ENCODE results near the gene GPALPP1. TPM values are rescaled to one million over a fixed set of nuclear protein-coding genes. Genes with fewer than 3 reads are reported as not detected.

The GPALPP1 gene
- total RNA-seq, 2 donors from 2014 or later, result 25.8 to 36.4 TPM

DNA sequence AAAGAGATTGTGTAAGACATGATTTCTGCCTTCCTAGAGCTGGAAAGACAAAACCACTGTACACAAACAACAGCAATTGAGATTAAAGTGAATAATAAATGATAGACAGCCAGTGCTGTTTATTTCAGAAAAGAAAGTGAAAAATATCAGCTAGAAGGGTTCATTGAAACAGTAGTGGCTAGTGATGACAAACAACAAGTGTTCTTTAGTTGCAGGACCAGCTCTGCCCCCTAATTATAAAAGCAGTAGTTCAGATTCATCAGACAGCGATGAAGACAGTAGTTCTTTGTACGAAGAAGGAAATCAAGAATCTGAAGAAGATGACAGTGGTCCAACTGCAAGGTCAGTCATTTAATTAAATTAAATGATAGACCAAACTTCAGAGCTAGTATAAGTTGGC is 14.8 kb downstream of the GPALPP1 start:
- WGBS, 2 experiments (ENCODE audit: insufficient coverage in 1 of 2, insufficient read length in 1 of 2), result 94 to 100% methylated on average over 2 of the region's 2 CpGs
- no peak overlapping the region for H3K27ac Mint-ChIP-seq

DNA sequence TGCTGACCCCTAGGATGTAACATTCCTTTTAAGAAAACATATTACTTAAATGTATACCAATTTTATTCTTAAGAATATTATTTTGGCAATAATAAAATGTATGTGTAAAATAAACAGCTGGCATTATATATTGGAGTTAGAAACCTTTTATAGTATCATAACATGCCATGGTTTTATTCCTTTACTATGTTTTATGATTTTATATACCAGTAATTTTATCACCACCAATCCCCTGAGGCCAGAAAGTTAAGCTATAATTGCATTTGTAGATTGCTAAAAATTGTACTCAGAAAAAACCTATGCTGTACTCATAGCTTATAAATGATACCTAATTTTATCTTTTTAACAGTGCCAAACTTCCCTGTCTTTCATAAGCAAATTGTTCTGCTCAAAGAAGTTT is 17.9 kb downstream of the GPALPP1 start:
- no peaks in the 10 kb centered on the region for H3K9me3 ChIP-seq (ENCODE audit: control insufficient read depth, low read length)
- H3K4me1 ChIP-seq (ENCODE audit: control insufficient read depth, insufficient read depth, low read length), result no peaks in the 10 kb centered on the region
- H3K9ac ChIP-seq (ENCODE audit: extremely low read depth, low read length, poor library complexity, severe bottlenecking), result no peak overlapping the region
- no peak overlapping the region for H3K4me3 Mint-ChIP-seq
- peaks cover 69% of the 10 kb centered on the region for H3K36me3 ChIP-seq (ENCODE audit: control insufficient read depth, insufficient read depth, low read length)
- no peak overlapping the region for H3K27ac ChIP-seq (ENCODE audit: low read depth, low read length)
- no peak overlapping the region for H3K27ac Mint-ChIP-seq
- no peak overlapping the region for H3K4me3 ChIP-seq (ENCODE audit: low read length)
- H3K27me3 Mint-ChIP-seq (ENCODE audit: insufficient read depth), result no peaks in the 10 kb centered on the region
- TF ChIP-seq, protein P1, sequence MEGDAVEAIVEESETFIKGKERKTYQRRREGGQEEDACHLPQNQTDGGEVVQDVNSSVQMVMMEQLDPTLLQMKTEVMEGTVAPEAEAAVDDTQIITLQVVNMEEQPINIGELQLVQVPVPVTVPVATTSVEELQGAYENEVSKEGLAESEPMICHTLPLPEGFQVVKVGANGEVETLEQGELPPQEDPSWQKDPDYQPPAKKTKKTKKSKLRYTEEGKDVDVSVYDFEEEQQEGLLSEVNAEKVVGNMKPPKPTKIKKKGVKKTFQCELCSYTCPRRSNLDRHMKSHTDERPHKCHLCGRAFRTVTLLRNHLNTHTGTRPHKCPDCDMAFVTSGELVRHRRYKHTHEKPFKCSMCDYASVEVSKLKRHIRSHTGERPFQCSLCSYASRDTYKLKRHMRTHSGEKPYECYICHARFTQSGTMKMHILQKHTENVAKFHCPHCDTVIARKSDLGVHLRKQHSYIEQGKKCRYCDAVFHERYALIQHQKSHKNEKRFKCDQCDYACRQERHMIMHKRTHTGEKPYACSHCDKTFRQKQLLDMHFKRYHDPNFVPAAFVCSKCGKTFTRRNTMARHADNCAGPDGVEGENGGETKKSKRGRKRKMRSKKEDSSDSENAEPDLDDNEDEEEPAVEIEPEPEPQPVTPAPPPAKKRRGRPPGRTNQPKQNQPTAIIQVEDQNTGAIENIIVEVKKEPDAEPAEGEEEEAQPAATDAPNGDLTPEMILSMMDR (conservative IDR thresholded peaks at IDR 0.05), result no peak
- no peak for DNase-seq
- H3K9me3 Mint-ChIP-seq, result no peaks in the 10 kb centered on the region
- H3K27me3 ChIP-seq (ENCODE audit: control insufficient read depth, insufficient read depth, low read length, poor library complexity, severe bottlenecking), result no peaks in the 10 kb centered on the region
- H3K36me3 Mint-ChIP-seq (ENCODE audit: low read depth), result peaks cover 31% of the 10 kb centered on the region
- H3K4me1 Mint-ChIP-seq, result no peaks in the 10 kb centered on the region

More for the DNA sequence above, 14.8 kb downstream of the GPALPP1 start:
- Histone ChIP-seq H3K27me3 (ENCODE audit: control insufficient read depth, insufficient read depth, low read length, poor library complexity, severe bottlenecking) (no peaks in the 10 kb centered on the region), H3K9me3 (ENCODE audit: control insufficient read depth, low read length) (no peaks in the 10 kb centered on the region), H3K4me1 (ENCODE audit: control insufficient read depth, insufficient read depth, low read length) (no peaks in the 10 kb centered on the region), H3K27ac (ENCODE audit: low read depth, low read length) (no peak overlapping the region), H3K4me3 (ENCODE audit: low read length) (no peak overlapping the region), H3K9ac (ENCODE audit: extremely low read depth, low read length, poor library complexity, severe bottlenecking) (no peak overlapping the region), H3K36me3 (ENCODE audit: control insufficient read depth, insufficient read depth, low read length) (peaks cover 50% of the 10 kb centered on the region)
- H3K4me3 Mint-ChIP-seq, result no peak overlapping the region
- no peak for DNase-seq
- no peaks in the 10 kb centered on the region for H3K4me1 Mint-ChIP-seq
- peaks cover 18% of the 10 kb centered on the region for H3K36me3 Mint-ChIP-seq (ENCODE audit: low read depth)
- TF ChIP-seq, protein P1 (conservative IDR thresholded peaks at IDR 0.05), result no peak
- H3K27me3 Mint-ChIP-seq (ENCODE audit: insufficient read depth), result no peaks in the 10 kb centered on the region
- H3K9me3 Mint-ChIP-seq, result no peaks in the 10 kb centered on the region

DNA sequence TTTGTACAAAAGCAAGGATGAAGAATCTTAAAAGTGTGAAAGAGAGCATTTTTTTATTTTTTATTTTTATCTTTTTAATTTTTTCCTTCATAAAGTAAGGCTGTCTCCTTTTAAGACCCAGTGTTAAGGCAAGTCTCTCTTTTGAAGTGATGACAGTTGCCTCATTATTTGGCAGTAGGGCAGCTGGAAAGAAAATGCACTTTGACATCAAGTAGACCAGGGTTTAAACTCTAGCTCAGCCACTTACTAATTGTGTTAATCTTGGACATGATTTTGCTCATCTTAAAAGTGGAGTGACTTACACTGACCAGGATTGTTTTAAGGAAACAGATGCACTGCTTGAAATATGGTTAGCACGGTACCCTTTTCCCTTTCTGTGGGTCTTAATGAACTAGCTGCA is 18.5 kb downstream of the GPALPP1 start:
- TF ChIP-seq, protein P1 (conservative IDR thresholded peaks at IDR 0.05), result no peak
- WGBS, 2 experiments (ENCODE audit: insufficient coverage in 1 of 2, insufficient read length in 1 of 2), result 100% methylated on average over 1 of the region's 1 CpG
- Mint-ChIP-seq H3K36me3 (ENCODE audit: low read depth) (peaks cover 26% of the 10 kb centered on the region), H3K9me3 (no peaks in the 10 kb centered on the region), H3K4me1 (no peaks in the 10 kb centered on the region), H3K4me3 (no peak overlapping the region), H3K27me3 (ENCODE audit: insufficient read depth) (no peaks in the 10 kb centered on the region), H3K27ac (peak overlapping the region; percentile 23)
- Histone ChIP-seq H3K9ac (ENCODE audit: extremely low read depth, low read length, poor library complexity, severe bottlenecking) (no peak overlapping the region), H3K27ac (ENCODE audit: low read depth, low read length) (no peak overlapping the region), H3K9me3 (ENCODE audit: control insufficient read depth, low read length) (no peaks in the 10 kb centered on the region), H3K36me3 (ENCODE audit: control insufficient read depth, insufficient read depth, low read length) (peaks cover 66% of the 10 kb centered on the region), H3K27me3 (ENCODE audit: control insufficient read depth, insufficient read depth, low read length, poor library complexity, severe bottlenecking) (no peaks in the 10 kb centered on the region), H3K4me1 (ENCODE audit: control insufficient read depth, insufficient read depth, low read length) (no peaks in the 10 kb centered on the region), H3K4me3 (ENCODE audit: low read length) (no peak overlapping the region)
- no peak for DNase-seq

Measured in endodermal cell (in vitro differentiated cells).